SK-N-SH (cell line): ENCODE results near the gene BCAS3.

Experiments
- ELF1 ChIP-seq: IDR thresholded peaks from 2 replicates; pipeline ENCODE4 v1.4.0; 2012
- EP300 ChIP-seq, 2 experiments: IDR thresholded peaks; 2 replicates each; pipeline versions ENCODE4 v1.4.0 to v1.6.1; 2012; ENCODE audit warnings: borderline replicate concordance in 1 of 2, low read depth in 1 of 2, low read length in 1 of 2
- EZH2phosphoT487 ChIP-seq: fragments of 200-600 bp; sonication (generic); IDR thresholded peaks from 2 replicates; pipeline ENCODE4 v1.6.1; 2017; ENCODE audit warnings: low read depth, mixed run types, mild to moderate bottlenecking, antibody characterized with exemption, moderate library complexity, borderline replicate concordance
- FOXJ3 ChIP-seq: sonication (generic); formaldehyde crosslinking; IDR thresholded peaks from 2 replicates; pipeline ENCODE4 v1.5.1; 2020; ENCODE audit warnings: mild to moderate bottlenecking, missing genetic modification reagents
- GABPA ChIP-seq: IDR thresholded peaks from 2 replicates; pipeline ENCODE4 v1.4.0; 2012; ENCODE audit warnings: low read depth, mild to moderate bottlenecking
- MAX ChIP-seq: IDR thresholded peaks from 2 replicates; pipeline ENCODE4 v1.4.0; 2012; ENCODE audit warnings: low read depth
- MXI1 ChIP-seq: IDR thresholded peaks from 2 replicates; pipeline ENCODE4 v1.6.1; 2012; ENCODE audit warnings: mild to moderate bottlenecking, low read depth, low read length, improper control_type of control experiment
- POLR2AphosphoS5 ChIP-seq: IDR thresholded peaks from 2 replicates; pipeline ENCODE4 v1.6.1; 2012; ENCODE audit warnings: low read depth, low read length
- RCOR1 ChIP-seq: fragments of 150-350 bp; IDR thresholded peaks from 2 replicates; pipeline ENCODE4 v1.6.1; 2017; ENCODE audit warnings: antibody characterized with exemption, low read length
- TF ChIP-seq, protein P1 (sequence below): fragments of 200-600 bp; sonication (generic); IDR thresholded peaks from 2 replicates; pipeline ENCODE4 v1.6.1; 2017; ENCODE audit warnings: antibody characterized with exemption, mild to moderate bottlenecking, moderate library complexity
- TF ChIP-seq, protein P2 (sequence below): IDR thresholded peaks from 2 replicates; pipeline ENCODE4; 2012

DNA sequence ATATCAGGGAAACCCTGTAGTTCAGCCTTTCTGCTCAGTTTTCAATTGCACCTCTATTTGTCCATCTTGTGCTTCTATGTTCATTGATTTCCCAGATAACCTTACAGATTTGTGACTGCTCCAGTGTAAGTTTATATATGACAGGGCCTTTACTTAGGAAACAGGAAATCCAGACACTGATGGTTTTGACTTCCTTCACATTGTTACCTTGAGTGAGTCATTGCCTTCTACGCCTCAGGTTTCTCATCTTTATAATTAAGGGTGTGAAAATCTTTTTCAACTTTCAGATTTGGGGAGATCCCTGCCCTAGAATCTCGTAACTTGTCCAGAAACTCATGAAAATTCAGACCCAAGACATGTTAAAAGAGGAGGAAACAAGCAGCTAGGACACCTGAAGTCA lies 379.6 kb downstream of the BCAS3 start:
- TF ChIP-seq MXI1 (no peak), EP300 (IDR thresholded peaks at IDR 0.05; ENCODE audit: borderline replicate concordance in 1 of 2, low read depth in 1 of 2, low read length in 1 of 2) (no peak), RCOR1 (no peak), GABPA (no peak), EZH2phosphoT487 (no peak), ELF1 (no peak), FOXJ3 (CRISPR knock-in tag) (no peak), POLR2AphosphoS5 (no peak), MAX (no peak)
- TF ChIP-seq, protein P1, sequence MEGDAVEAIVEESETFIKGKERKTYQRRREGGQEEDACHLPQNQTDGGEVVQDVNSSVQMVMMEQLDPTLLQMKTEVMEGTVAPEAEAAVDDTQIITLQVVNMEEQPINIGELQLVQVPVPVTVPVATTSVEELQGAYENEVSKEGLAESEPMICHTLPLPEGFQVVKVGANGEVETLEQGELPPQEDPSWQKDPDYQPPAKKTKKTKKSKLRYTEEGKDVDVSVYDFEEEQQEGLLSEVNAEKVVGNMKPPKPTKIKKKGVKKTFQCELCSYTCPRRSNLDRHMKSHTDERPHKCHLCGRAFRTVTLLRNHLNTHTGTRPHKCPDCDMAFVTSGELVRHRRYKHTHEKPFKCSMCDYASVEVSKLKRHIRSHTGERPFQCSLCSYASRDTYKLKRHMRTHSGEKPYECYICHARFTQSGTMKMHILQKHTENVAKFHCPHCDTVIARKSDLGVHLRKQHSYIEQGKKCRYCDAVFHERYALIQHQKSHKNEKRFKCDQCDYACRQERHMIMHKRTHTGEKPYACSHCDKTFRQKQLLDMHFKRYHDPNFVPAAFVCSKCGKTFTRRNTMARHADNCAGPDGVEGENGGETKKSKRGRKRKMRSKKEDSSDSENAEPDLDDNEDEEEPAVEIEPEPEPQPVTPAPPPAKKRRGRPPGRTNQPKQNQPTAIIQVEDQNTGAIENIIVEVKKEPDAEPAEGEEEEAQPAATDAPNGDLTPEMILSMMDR: no peak
- TF ChIP-seq, protein P2, sequence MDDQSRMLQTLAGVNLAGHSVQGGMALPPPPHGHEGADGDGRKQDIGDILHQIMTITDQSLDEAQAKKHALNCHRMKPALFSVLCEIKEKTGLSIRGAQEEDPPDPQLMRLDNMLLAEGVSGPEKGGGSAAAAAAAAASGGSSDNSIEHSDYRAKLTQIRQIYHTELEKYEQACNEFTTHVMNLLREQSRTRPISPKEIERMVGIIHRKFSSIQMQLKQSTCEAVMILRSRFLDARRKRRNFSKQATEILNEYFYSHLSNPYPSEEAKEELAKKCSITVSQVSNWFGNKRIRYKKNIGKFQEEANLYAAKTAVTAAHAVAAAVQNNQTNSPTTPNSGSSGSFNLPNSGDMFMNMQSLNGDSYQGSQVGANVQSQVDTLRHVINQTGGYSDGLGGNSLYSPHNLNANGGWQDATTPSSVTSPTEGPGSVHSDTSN: no peak
